Skeletal muscle tissue (tissue), 4 donors: ENCODE measurements around the gene PKD2L1. TPM values are rescaled to one million over a fixed set of nuclear protein-coding genes. Genes with fewer than 3 reads are reported as not detected.

ENCODE experiments used
- H3K27ac ChIP-seq: one replicate; pipeline ENCODE4 v1.7.0; 2013; ENCODE audit warnings: mild to moderate bottlenecking, low read depth, low read length, inconsistent platforms
- H3K27me3 ChIP-seq, 3 donors: one replicate each; pipeline ENCODE4 v1.7.0; 2013; ENCODE audit warnings: low read length in 3 of 3; ENCODE audit not compliant: control insufficient read depth in 3 of 3, insufficient read depth in 3 of 3
- H3K36me3 ChIP-seq, 3 donors: one replicate each; pipeline ENCODE4 v1.7.0; 2013; ENCODE audit warnings: low read length in 3 of 3; ENCODE audit not compliant: control insufficient read depth in 3 of 3, insufficient read depth in 3 of 3
- H3K4me1 ChIP-seq, 3 donors: one replicate each; pipeline ENCODE4 v1.7.0; 2013; ENCODE audit warnings: low read length in 3 of 3, mild to moderate bottlenecking in 3 of 3; ENCODE audit not compliant: control insufficient read depth in 3 of 3, insufficient read depth in 3 of 3
- H3K4me3 ChIP-seq, 3 donors: one replicate each; pipeline ENCODE4 v1.7.0; 2013; ENCODE audit warnings: low read length in 3 of 3
- H3K9ac ChIP-seq, 3 donors: one replicate each; pipeline ENCODE4 v1.7.0; 2013; ENCODE audit warnings: low read length in 3 of 3, mild to moderate bottlenecking in 3 of 3, moderate library complexity in 2 of 3, low read depth in 1 of 3
- H3K9me3 ChIP-seq, 3 donors: one replicate each; pipeline ENCODE4 v1.7.0; 2013; ENCODE audit warnings: low read length in 3 of 3; ENCODE audit not compliant: control insufficient read depth in 3 of 3
- total RNA-seq: library from RNA; depleted of rRNA; stranded (reverse); fragments of >200 nt; gene quantifications from one replicate; pipeline ENCODE4 v1.2.3, GENCODE V29; 2014
- donor health status: Osteomylitis.

Gene PKD2L1
- total RNA-seq, 1 donor from 2014 or later = not detected

GRCh38 chr10:100339236-100339635, 9.2 kb upstream of the PKD2L1 start:
- peaks cover 27 to 35% (median 33%) of the 10 kb centered on the region in 3 donors for H3K4me1 ChIP-seq
- no peak overlapping the region for H3K4me3 ChIP-seq
- H3K9ac ChIP-seq = no peak overlapping the region
- peaks cover 0 to 3% (median 0%) of the 10 kb centered on the region in 3 donors for H3K27me3 ChIP-seq
- H3K27ac ChIP-seq = no peak overlapping the region
- no peaks in the 10 kb centered on the region for H3K9me3 ChIP-seq
- H3K36me3 ChIP-seq = no peaks in the 10 kb centered on the region

GRCh38 chr10:100338434-100339036, 8.5 kb upstream of the PKD2L1 start:
- no peak overlapping the region for H3K27ac ChIP-seq
- peaks cover 0 to 3% (median 0%) of the 10 kb centered on the region in 3 donors for H3K27me3 ChIP-seq
- no peak overlapping the region for H3K9ac ChIP-seq
- H3K36me3 ChIP-seq = no peaks in the 10 kb centered on the region
- no peaks in the 10 kb centered on the region for H3K9me3 ChIP-seq
- H3K4me1 ChIP-seq = peaks cover 27 to 35% (median 27%) of the 10 kb centered on the region in 3 donors
- no peak overlapping the region for H3K4me3 ChIP-seq

- no peak overlapping the region for H3K27ac ChIP-seq
- no peaks in the 10 kb centered on the region for H3K36me3 ChIP-seq
- H3K4me1 ChIP-seq = peaks cover 0 to 5% (median 0%) of the 10 kb centered on the region in 3 donors
- H3K4me3 ChIP-seq = no peak overlapping the region
- no peak overlapping the region for H3K9ac ChIP-seq
- no peaks in the 10 kb centered on the region for H3K9me3 ChIP-seq
- peaks cover 11 to 20% (median 14%) of the 10 kb centered on the region in 3 donors for H3K27me3 ChIP-seq
Measured at GRCh38 chr10:100334762-100335161, 4.7 kb upstream of the PKD2L1 start.

- H3K27me3 ChIP-seq = peaks cover 16 to 28% (median 20%) of the 10 kb centered on the region in 3 donors
- no peak overlapping the region for H3K9ac ChIP-seq
- H3K27ac ChIP-seq = no peak overlapping the region
- H3K36me3 ChIP-seq = no peaks in the 10 kb centered on the region
- no peak overlapping the region for H3K4me3 ChIP-seq
- no peaks in the 10 kb centered on the region for H3K9me3 ChIP-seq
- H3K4me1 ChIP-seq = peaks cover 0 to under 1% (median 0%) of the 10 kb centered on the region in 3 donors
Measured at GRCh38 chr10:100333661-100334440, 3.8 kb upstream of the PKD2L1 start.

GRCh38 chr10:100333106-100333505, 3.1 kb upstream of the PKD2L1 start:
- no peak overlapping the region for H3K4me3 ChIP-seq
- H3K4me1 ChIP-seq = no peaks in the 10 kb centered on the region
- no peaks in the 10 kb centered on the region for H3K9me3 ChIP-seq
- no peak overlapping the region for H3K9ac ChIP-seq
- H3K27me3 ChIP-seq = peaks cover 16 to 28% (median 20%) of the 10 kb centered on the region in 3 donors
- H3K27ac ChIP-seq = no peak overlapping the region
- H3K36me3 ChIP-seq = no peaks in the 10 kb centered on the region

- Histone ChIP-seq H3K27ac (no peak overlapping the region), H3K4me3 (no peak overlapping the region), H3K9ac (no peak overlapping the region), H3K27me3 (peaks cover 16 to 25% (median 20%) of the 10 kb centered on the region in 3 donors), H3K9me3 (no peaks in the 10 kb centered on the region), H3K4me1 (peaks cover 10 to 15% (median 12%) of the 10 kb centered on the region in 3 donors), H3K36me3 (no peaks in the 10 kb centered on the region)
Measured at GRCh38 chr10:100328198-100328597, 1.8 kb downstream of the PKD2L1 start.

- Histone ChIP-seq H3K4me1 (peaks cover 10 to 15% (median 12%) of the 10 kb centered on the region in 3 donors), H3K27me3 (peaks cover 16 to 25% (median 17%) of the 10 kb centered on the region in 3 donors), H3K36me3 (no peaks in the 10 kb centered on the region), H3K27ac (peak overlapping the region; percentile 21), H3K9ac (no peak overlapping the region), H3K9me3 (no peaks in the 10 kb centered on the region), H3K4me3 (no peak overlapping the region)
Measured at GRCh38 chr10:100327718-100328009, 2.4 kb downstream of the PKD2L1 start.

- H3K27me3 ChIP-seq = peaks cover 16 to 25% (median 17%) of the 10 kb centered on the region in 3 donors
- peak overlapping the region in 1 of 3 donors; percentile 44 for H3K9ac ChIP-seq
- H3K27ac ChIP-seq = peak overlapping the region; percentile 21
- H3K36me3 ChIP-seq = no peaks in the 10 kb centered on the region
- no peak overlapping the region for H3K4me3 ChIP-seq
- H3K9me3 ChIP-seq = no peaks in the 10 kb centered on the region
- peaks cover 10 to 15% (median 12%) of the 10 kb centered on the region in 3 donors for H3K4me1 ChIP-seq
Measured at GRCh38 chr10:100327007-100327717, 2.9 kb downstream of the PKD2L1 start.

- Histone ChIP-seq H3K4me3 (no peak overlapping the region), H3K4me1 (peaks cover 10 to 15% (median 12%) of the 10 kb centered on the region in 3 donors), H3K9ac (no peak overlapping the region), H3K27me3 (peaks cover 7 to 11% (median 10%) of the 10 kb centered on the region in 3 donors), H3K27ac (no peak overlapping the region), H3K9me3 (no peaks in the 10 kb centered on the region), H3K36me3 (no peaks in the 10 kb centered on the region)
Measured at GRCh38 chr10:100325158-100325557, 4.9 kb downstream of the PKD2L1 start.
